Raji (cell line): ENCODE data around the gene SFXN5.

Experiments
- POLR2A ChIP-seq: IDR thresholded peaks from 2 replicates; pipeline ENCODE4 v1.6.1; 2011; ENCODE audit warnings: low read depth, low read length, control low read depth; ENCODE audit not compliant: insufficient read depth

Gene SFXN5

DNA sequence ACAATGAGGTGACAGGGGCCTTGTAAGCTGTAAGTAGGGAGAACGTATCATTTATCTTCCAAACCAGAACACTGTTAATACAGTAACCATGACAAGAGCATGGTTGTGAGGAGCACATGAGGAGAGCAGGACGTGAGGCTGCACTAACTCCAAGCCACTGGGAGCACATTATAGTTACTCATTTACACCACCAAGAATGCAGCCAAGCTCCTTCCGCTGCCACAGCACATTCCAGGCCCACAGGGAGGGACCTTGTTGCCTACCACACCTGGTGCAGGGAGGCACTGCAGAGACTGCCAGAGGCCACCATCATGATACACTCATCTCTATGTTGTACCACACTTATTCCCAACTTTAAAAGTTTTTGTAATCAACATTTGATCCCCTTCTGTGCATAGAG, 13.5 kb upstream of the SFXN5 start:
- no peak for TF ChIP-seq POLR2A

DNA sequence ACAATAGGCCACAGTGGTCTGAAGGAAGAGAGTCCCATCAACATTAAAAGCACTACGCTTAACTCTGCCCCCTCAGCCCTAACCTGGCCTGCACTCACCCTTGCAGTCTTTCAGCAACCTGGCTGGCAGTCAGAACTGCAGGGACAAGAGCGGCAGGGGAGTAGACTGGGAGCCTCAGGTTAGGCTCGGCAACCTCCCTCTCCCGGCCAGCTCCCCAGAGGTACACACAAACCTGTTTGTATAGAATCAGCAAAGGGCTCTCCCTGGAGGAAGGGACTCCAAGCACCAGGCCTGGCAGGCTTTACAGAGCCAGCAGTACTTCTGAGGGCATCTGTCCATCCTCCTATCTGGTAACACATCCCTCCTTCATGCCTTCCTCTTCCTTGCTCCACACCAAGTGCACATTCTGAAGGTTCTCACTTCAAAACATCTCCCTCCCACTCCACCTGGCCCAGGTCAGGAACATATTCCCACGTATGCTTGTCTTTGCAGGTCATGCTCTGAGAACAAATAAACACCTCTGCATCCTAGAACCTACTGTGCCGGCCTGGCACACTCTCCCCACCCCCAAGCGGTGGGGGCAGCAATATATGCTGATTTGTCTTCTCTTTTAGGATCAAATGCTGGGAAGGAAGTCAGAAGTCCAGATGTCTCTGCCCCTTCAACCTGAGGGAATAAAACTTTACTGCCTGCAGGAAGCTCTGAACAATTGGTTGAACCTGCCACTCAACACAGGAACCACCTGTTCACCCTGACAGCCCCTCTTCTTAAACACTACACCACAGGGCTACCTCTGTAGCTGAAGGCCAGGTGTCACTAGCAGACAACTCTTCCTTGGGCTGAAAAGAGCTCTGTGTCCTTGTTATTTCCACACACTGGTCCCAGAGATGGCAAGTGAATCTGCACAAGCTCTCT, 12.6 kb upstream of the SFXN5 start:
- no peak for TF ChIP-seq POLR2A

DNA sequence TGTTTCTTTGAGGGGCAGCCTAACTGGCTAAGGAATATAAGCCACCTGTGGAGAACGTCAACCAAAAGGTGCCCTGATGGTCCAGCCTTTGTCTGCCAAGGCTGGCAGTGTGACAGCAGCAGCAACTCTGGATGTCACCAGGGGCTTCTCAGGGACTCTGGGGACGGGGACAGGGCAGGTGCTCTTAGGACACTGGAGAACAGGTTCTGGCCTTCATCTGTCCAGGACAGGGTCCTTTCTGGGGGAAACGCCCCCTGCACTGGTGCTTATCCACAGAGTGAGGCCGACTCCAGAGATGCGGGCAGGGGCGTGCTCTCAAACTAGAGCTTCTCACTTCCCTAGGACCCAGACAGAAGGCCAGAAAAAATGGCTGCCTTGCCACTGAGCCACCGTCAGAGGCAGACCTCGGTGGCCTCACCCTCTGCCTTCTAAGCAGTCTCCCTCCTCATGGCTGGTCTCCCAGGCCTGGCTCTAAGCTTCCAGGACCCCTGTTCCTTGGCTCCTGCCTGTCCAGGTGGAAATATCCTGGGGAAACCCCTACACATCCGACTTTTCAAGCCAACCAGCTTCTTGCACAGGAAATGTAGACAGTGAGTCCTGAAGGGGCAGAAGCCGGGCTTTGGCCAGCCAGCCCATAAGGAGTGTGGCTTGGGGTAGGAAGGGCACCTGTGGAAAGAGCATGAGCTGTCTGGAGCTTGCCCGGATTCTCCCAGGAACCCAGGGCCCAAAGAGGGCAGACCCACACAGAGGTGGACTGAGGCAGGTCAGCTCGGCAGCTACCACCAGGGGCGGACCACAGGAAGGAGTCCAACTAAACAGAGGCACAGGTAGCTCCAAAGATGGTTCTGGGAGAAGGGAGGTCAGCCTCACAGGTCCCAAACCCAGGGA, 11.3 kb upstream of the SFXN5 start:
- TF ChIP-seq POLR2A = no peak

DNA sequence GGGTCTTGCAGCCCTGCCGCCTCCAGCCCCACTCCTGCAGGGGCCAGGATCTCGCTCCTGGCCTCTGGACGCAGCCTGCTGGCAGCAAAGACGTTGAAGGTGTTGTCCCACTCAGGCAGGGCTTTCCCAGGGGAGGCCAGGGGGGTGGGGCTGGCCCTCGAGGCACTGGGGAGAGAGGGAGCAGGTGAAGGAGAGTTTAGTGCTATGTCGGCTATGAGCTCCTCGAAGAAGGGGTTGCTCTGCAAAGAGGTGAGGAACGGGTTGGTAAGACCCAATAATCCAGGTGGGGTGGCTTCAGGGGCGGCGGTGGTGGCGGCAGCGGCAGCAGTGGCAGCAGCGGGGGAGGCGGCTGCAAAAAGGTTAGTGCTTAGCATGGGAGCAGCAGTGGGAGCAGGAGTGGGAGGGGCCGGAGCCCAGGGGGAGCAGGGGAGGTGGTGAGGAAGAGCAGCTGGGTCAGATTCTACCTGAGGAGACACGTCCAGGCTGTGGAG, 9.7 kb upstream of the SFXN5 start:
- no peak for TF ChIP-seq POLR2A

DNA sequence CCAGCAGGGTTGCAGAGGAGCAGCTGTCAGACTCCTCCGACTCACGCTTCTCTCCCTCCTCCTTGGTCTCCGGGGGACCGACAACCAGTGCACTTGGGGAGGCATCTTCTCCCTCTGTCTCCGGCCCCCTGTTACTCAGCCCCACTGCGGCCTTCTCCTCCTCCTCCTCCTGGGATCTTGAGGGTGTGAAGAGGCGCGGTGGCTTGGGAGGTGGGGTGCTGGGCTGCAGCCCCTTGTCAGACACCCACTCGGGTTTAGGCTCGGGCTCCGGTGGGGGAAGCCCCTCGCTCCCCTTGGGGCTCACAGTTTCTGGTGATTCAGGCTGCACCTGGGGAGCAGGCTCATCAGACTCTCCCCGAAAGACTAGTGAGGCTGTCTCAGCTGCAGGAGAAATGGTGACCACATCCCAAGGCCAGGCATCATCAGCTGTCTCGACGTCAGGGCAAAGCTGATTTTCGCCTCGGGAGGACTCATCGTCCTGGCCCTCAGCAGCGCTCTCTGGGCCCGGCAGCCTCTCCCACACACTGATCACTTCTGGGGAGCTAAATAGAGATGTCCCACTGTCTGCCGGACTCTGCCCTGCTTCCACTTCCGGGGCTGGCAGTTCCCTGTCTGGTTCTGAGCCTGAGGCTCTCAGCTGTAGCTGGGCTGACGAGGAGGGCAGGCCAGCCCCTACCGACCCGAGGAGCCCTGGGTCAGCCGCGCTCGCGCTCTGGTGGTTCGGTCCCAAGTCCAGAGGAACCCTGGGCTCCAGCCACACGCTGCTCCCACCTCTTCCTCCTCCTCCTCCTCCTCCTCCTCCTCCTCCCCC, 9.0 kb upstream of the SFXN5 start:
- TF ChIP-seq POLR2A = no peak

DNA sequence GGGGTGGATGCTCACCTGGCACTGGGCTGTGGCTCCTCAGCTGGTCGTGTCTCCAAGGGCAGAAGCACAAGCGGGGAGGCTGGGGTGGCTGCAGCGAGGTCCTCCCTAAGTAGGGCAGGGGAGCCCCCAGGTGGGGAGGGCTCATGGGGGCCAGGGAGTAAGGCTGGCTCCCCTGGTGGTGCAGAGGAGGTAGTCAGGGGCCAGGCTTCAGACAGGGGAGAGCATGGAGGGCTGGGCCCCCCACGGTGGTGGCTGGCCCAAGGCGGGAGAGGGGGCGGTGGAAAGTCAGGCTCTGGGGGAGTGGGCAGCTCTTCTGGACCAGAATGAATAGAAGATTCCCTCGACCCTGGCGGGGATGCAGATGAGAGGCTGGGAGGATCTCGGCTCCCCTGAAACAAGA, 8.1 kb upstream of the SFXN5 start:
- no peak for TF ChIP-seq POLR2A

DNA sequence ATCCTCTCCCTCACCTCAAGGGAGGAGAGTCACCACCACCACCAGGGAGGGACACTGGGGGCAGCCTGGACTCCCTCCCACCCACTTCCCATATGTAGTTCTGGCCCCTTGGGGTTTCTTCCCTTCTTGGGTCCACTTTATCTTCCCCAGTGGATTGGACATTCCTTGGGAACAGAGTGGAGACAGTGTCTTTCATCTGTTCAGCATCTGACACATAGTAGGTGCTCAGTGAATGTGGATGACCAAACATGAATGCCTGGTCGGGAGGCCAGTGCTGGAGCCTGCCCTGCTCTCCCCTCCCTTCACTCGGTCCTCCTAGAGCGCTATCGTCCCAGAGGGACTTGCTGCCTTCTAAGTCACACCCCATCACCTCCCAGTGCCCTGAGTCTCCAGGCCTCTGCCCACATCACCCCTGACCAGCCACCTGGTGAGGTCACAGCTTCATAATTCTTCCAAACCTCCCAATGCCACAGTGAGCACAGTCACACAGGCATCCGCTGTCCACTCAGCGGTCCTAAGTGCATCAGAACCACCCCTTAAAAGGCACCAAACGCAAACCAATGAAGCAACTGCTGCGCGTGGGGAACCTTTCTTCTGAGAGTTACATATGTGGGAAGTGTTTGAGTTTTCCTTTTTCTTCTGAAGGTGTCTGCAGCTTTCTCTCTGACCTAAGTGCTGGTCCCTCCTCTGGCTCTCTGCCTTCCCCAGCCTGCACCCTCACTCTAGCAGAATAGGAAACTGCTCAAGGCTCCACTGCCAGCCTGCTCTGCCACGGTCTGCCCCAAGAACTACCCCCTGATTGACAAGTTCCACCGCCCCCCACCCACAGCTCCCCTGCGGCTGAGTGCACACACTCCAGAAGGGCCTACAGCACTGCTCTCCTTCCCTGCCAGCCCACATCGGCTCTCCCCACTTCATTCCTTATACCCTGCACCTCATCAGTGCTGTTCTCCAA, 7.2 kb upstream of the SFXN5 start:
- no peak for TF ChIP-seq POLR2A

DNA sequence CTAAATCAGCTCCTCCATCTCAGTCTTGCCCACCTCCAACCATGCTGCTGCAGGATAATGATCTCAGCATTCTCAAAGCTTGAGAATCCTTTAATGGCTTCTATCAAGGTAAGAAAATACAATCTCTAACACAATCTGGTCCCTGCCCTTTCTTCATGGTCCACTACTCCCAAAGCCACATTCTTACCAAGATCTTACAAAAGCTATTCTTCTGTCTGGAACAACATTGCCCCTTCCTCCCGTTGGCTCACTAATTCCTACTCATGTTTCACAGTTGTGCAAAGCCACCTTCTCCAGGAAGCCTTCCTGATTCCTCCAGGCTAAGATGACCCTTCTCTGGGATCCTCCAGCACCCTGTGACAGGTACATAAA, 5.9 kb upstream of the SFXN5 start:
- no peak for TF ChIP-seq POLR2A

DNA sequence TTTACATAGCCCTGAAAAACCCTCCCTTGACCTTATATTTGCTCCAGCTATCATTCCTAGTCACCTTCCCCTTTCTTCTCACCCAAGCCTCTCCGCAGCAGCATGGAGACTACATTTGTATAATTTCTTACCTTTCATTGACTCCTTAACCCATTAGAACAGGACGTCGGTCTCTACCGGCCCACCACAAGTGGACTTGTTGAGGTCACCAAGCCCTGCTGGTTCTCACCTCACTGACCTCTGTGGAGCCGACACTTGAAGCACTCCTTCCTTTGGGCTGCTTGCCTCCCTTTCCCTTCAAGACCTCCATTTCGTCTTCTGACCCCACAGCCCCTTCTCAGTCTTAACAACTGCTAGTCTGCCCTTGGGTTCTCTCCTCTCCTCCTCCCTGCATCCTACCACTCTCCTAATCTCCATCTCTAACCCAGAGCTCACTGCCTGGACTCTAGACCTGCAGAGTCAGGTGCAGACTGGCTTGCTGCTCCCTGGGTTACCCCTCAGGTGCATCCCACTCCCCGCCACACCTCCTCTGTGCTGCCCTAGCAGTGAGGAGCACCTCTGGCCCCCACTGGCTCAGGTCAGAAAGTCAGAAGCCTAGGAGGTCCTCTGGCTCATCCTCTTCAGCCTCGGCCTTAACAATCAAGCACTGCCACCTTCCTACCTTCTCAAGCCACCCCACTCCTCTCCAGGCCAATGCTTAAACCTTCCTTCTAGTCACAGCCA, 5.3 kb upstream of the SFXN5 start:
- no peak for TF ChIP-seq POLR2A

DNA sequence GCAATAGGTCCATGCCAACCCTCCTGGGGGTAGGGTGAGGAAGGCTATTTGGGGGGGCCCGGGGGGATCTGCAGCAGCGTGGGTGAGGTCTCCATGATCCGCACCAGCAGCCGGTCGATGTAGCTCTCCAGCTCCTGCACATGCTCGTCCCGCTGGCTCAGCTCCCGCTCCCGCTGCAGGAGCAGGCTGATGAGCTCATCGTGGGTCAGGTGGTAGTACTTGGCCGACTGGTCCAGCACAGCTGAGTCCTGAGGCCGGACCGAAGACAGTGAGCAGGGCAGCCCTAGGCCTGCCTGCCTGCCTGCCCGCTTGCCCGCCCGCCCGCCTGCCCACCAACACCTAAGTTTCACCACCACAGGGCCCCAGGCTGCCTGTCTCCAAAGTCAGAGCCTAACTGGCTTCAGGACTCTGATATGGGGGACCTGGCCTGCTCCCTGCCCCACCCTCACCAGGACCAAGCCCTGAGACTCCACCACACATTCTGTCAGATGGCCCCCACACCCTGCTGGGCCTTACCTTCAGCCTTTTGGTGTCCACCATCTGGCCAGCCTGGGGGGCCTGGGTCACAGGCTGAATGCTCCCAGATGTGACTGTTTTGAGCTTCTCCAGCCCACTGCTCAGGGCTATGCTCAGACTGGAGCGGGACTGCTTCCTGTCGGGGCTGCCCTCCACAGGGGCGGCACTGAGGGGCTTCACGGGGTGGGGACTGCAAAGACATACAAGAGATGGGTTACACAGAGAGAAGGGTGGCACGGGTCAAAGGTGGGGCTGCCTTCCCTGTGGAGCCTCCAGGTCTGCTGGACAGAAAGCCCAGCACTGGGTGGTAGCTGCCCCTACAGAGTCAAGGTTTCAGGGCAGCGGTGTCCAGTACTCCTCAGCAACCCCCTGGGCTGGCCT, 4.2 kb upstream of the SFXN5 start:
- TF ChIP-seq POLR2A = no peak

DNA sequence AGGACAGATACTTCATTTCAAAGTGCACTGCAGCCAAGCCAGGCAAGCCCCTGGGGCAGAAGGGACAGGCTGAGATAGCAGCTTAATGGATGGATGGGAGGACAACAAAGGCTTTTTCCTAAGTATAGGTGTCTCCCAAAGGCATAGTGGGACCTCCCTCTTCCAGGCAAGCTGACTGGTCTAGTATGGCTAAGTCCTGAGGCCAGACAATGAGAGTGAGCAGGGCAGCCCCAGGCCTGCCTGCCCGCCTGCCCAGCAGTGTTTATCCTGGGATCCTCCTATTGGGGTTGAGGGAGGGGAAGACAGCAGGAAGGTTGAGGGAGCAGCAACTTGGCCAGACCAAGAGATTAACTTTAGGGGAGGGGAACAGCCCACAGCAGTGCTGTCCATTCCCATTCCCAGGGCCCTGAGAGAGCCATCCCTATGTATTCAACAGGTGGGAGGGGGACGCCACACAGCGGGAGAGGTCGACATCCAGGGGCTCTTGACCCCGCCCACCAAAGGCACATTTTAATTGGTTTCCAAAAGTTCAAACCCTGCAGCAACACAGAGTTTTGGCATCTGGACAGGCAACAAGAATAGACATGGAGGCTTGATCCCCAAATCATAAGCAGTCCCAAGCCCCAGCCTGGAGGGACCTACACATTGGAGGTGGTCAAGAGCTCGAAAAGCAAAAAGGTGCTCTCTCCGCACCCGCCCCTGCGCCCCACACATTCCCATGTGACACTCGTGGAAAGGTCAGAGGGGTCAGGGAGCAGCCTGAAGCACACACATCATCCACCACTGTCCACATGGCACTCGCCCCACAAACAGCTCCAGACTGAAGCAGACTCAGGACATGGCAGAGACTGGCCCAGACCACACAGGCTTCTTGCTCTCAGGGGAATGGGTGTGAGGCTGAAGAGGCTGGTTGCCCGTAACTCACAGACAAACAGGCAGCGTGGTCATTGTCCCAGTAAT, 2.9 kb upstream of the SFXN5 start:
- TF ChIP-seq POLR2A = no peak
